H1 (cell line): ENCODE results near the gene IGF1. TPM values are rescaled to one million over a fixed set of nuclear protein-coding genes. Genes with fewer than 3 reads are reported as not detected.

Experiments
- ATF3 ChIP-seq: IDR thresholded peaks from 2 replicates; pipeline ENCODE4 v1.6.1; 2011; ENCODE audit warnings: low read depth, mild to moderate bottlenecking, low read length; ENCODE audit not compliant: insufficient read depth
- CHD2 ChIP-seq: IDR thresholded peaks from 2 replicates; pipeline ENCODE4 v1.6.1; 2012; ENCODE audit warnings: low read length, improper control_type of control experiment
- CHD7 ChIP-seq: fragments of 300-600 bp; sonication (generic); IDR thresholded peaks from 2 replicates; pipeline ENCODE4 v1.7.1; 2012; ENCODE audit warnings: low read length, moderate library complexity, mild to moderate bottlenecking, inconsistent platforms; ENCODE audit not compliant: insufficient replicate concordance
- GTF2F1 ChIP-seq: IDR thresholded peaks from 2 replicates; pipeline ENCODE4 v1.6.1; 2012; ENCODE audit warnings: low read depth, low read length, improper control_type of control experiment, borderline replicate concordance
- MAX ChIP-seq: IDR thresholded peaks from 2 replicates; pipeline ENCODE4 v1.6.1; 2012; ENCODE audit warnings: inconsistent platforms
- RAD21 ChIP-seq, 2 experiments: IDR thresholded peaks in 1 of 2; conservative IDR thresholded peaks in 1 of 2; 2 replicates each; pipeline ENCODE4 v1.6.1; 2011; ENCODE audit warnings: low read depth in 2 of 2, low read length in 2 of 2, improper control_type of control experiment in 1 of 2, inconsistent platforms in 1 of 2, mild to moderate bottlenecking in 1 of 2, moderate library complexity in 1 of 2
- TCF12 ChIP-seq: IDR thresholded peaks from 2 replicates; pipeline ENCODE4 v1.6.1; 2011; ENCODE audit warnings: low read depth, mild to moderate bottlenecking, low read length
- polyA plus RNA-seq, 7 experiments: library from polyadenylated mRNA; depleted of rRNA in 3 of 7; stranded (reverse) in 5 of 7; unstranded in 2 of 7; fragments of >200 nt in 5 of 7; fragments of 200-250 nt in 2 of 7; gene quantifications; 1 replicate in 5 of 7; 2 replicates in 1 of 7; 4 replicates in 1 of 7; pipeline versions ENCODE4 v1.2.1 to v1.2.3, GENCODE V29; 2011 to 2013; ENCODE audit warnings: missing spikeins in 2 of 7, mixed read lengths in 2 of 7
- total RNA-seq: library from RNA; stranded (reverse); fragmentation: NEBNext Ultra II Directional; extraction: Animal tissue kit (Norgen Biotek cat#: 25700); gene quantifications from 2 replicates; pipeline ENCODE4 v1.2.1, GENCODE V29; 2021

IGF1 gene
- total and polyA plus RNA-seq, 2 of the 8 experiments (the other 6 are each of a cell fraction or from before 2014, with no cell fraction given), result not detected

- no peak for TF ChIP-seq CHD7
- no peak for TF ChIP-seq CHD2
- TF ChIP-seq MAX, result no peak
- no peak for TF ChIP-seq GTF2F1
- no peak for TF ChIP-seq ATF3
- TF ChIP-seq RAD21 (IDR thresholded peaks at IDR 0.05 in 1 of 2, conservative IDR thresholded peaks at IDR 0.05 in 1 of 2; ENCODE audit: low read depth in 2 of 2, low read length in 2 of 2), result no peak
- TF ChIP-seq TCF12, result no peak
These were observed 40.6 kb downstream of the IGF1 start (continued) for GRCh38 chr12:102439426-102440405.
